HCT116 (cell line): Measurements from ENCODE around the gene PCARE. TPM values are rescaled to one million over a fixed set of nuclear protein-coding genes. Genes with fewer than 3 reads are reported as not detected.

Source experiments
- ATAC-seq: fragments of 200-7000 bp; cut with Tn5 transposase; 2 replicates; pipeline ENCODE4 v1.9.1; 2020; ENCODE audit warnings: mild to moderate bottlenecking, moderate library complexity
- BruUV-seq: library from RNA; stranded (reverse); fragments of 400-500 nt; replicated peaks from 2 replicates; lab custom pipeline; 2021; lab: Mats Ljungman, UMichigan
- CTCF ChIA-PET: fragments of 300-600 bp; sonication (Branson Sonifier 250); formaldehyde crosslinking; loops from one replicate; lab custom pipeline; 2021; ENCODE audit warnings: antibody characterized with exemption; lab: Charles Lee
- POLR2A ChIA-PET: fragments of 300-600, 350-600 bp; sonication (Branson Sonifier 250); formaldehyde crosslinking; loops from one replicate; lab custom pipeline; 2021; ENCODE audit warnings: antibody characterized with exemption; lab: Charles Lee
- RAD21 ChIA-PET, 2 experiments: fragments of 300-600 bp; sonication (Branson Sonifier 250); formaldehyde crosslinking; loops; one replicate each; lab custom pipeline; 2023; ENCODE audit warnings: low total read pairs in 2 of 2; ENCODE audit not compliant: uncharacterized antibody in 2 of 2, unreplicated experiment in 2 of 2, low non-redundant PET in 1 of 2; lab: Charles Lee
- DNase-seq: peaks from one replicate; pipeline ENCODE4 v3.0.0-alpha.2; 2010; ENCODE audit warnings: low read depth, low spot score
- H2AFZ ChIP-seq: fragments of 200-600 bp; shearing (Covaris generic), sonication (generic); 2 replicates; pipeline ENCODE4 v1.6.1; 2017; ENCODE audit warnings: low read depth, mixed run types, mixed read lengths, antibody characterized with exemption, low read length; ENCODE audit not compliant: poor library complexity, severe bottlenecking
- H3K27ac ChIP-seq: 2 replicates; pipeline ENCODE4 v1.5.1; 2012; ENCODE audit warnings: low read depth, low read length
- H3K27me3 ChIP-seq: fragments of 200-600 bp; sonication (generic); 2 replicates; pipeline ENCODE4 v1.6.1; 2016; ENCODE audit warnings: mixed run types, low read length, mixed read lengths; ENCODE audit not compliant: insufficient read depth
- H3K36me3 ChIP-seq, 2 experiments: fragments of 200-500 bp in 1 of 2; fragments of 200-600 bp in 1 of 2; sonication (Bioruptor generic) in 1 of 2; sonication (generic) in 1 of 2; 2 replicates each; pipeline versions ENCODE4 v1.5.1 to v1.6.1; 2014 to 2016; ENCODE audit warnings: low read length in 2 of 2, inconsistent platforms in 1 of 2, mixed read lengths in 1 of 2, mixed run types in 1 of 2; ENCODE audit not compliant: insufficient read depth in 2 of 2, control insufficient read depth in 1 of 2
- H3K4me1 ChIP-seq, 2 experiments: fragments of 200-600 bp in 1 of 2; sonication (generic) in 1 of 2; 2 replicates each; pipeline versions ENCODE4 v1.5.1 to v1.6.1; 2012 to 2017; ENCODE audit warnings: low read length in 2 of 2, inconsistent platforms in 1 of 2, mild to moderate bottlenecking in 1 of 2, mixed read lengths in 1 of 2, mixed run types in 1 of 2, moderate library complexity in 1 of 2; ENCODE audit not compliant: insufficient read depth in 2 of 2, control insufficient read depth in 1 of 2
- H3K4me2 ChIP-seq: fragments of 200-600 bp; sonication (generic); 2 replicates; pipeline ENCODE4 v1.6.1; 2017; ENCODE audit warnings: mixed run types, low read length, mixed read lengths
- H3K4me3 ChIP-seq, 2 experiments: fragments of 200-600 bp in 1 of 2; sonication (generic) in 1 of 2; replicated peaks in 1 of 2; 2 replicates each; pipeline ENCODE4 v1.5.1; 2011 to 2016; ENCODE audit warnings: low read length in 2 of 2, control low read depth in 1 of 2, low read depth in 1 of 2, mild to moderate bottlenecking in 1 of 2, mixed read lengths in 1 of 2, mixed run types in 1 of 2
- H3K79me2 ChIP-seq: fragments of 200-600 bp; sonication (generic); 2 replicates; pipeline ENCODE4 v1.6.1; 2017; ENCODE audit warnings: mild to moderate bottlenecking, mixed run types, low read length, moderate library complexity, mixed read lengths; ENCODE audit not compliant: insufficient read depth
- H3K9ac ChIP-seq: fragments of 200-600 bp; sonication (generic); 2 replicates; pipeline ENCODE4 v1.6.1; 2016; ENCODE audit warnings: low read length, mixed read lengths
- H3K9me2 ChIP-seq: fragments of 200-600 bp; sonication (generic), shearing (Covaris generic); 2 replicates; pipeline ENCODE4 v1.6.1; 2017; ENCODE audit warnings: mixed run types, mild to moderate bottlenecking, moderate library complexity; ENCODE audit not compliant: insufficient read depth
- H3K9me3 ChIP-seq, 2 experiments: fragments of 200-500 bp in 1 of 2; fragments of 200-600 bp in 1 of 2; sonication (Bioruptor generic) in 1 of 2; sonication (generic) in 1 of 2; 2 replicates each; pipeline ENCODE4 v1.6.1; 2014 to 2017; ENCODE audit warnings: low read length in 2 of 2, mixed read lengths in 2 of 2, inconsistent platforms in 1 of 2, low read depth in 1 of 2, mild to moderate bottlenecking in 1 of 2, mixed run types in 1 of 2, moderate library complexity in 1 of 2; ENCODE audit not compliant: control insufficient read depth in 1 of 2, insufficient read depth in 1 of 2
- H4K20me1 ChIP-seq: fragments of 200-600 bp; sonication (generic), shearing (Covaris generic); 2 replicates; pipeline ENCODE4 v1.6.1; 2017; ENCODE audit warnings: mixed run types, mild to moderate bottlenecking, moderate library complexity; ENCODE audit not compliant: insufficient read depth
- ELF1 ChIP-seq: IDR thresholded peaks from 2 replicates; pipeline ENCODE4 v1.6.1; 2012; ENCODE audit warnings: low read depth, borderline replicate concordance
- EZH2 ChIP-seq: fragments of 200-600 bp; sonication (generic); IDR thresholded peaks from 2 replicates; pipeline ENCODE4 v1.6.1; 2017; ENCODE audit warnings: antibody characterized with exemption, mixed run types
- EZH2phosphoT487 ChIP-seq: fragments of 200-600 bp; IDR thresholded peaks from 2 replicates; pipeline ENCODE4 v1.6.1; 2018; ENCODE audit warnings: antibody characterized with exemption, borderline replicate concordance
- FOSL1 ChIP-seq: IDR thresholded peaks from 2 replicates; pipeline ENCODE4 v1.6.1; 2012; ENCODE audit warnings: low read depth
- JUND ChIP-seq: IDR thresholded peaks from 2 replicates; pipeline ENCODE4 v1.6.1; 2012
- POLR2A ChIP-seq: IDR thresholded peaks from 2 replicates; pipeline ENCODE4 v1.7.0; 2011; ENCODE audit warnings: borderline replicate concordance; ENCODE audit not compliant: insufficient read depth, insufficient read length; ENCODE audit errors: extremely low read depth
- RAD21 ChIP-seq: IDR thresholded peaks from 2 replicates; pipeline ENCODE4 v1.6.1; 2012; ENCODE audit warnings: low read depth, mild to moderate bottlenecking
- SP1 ChIP-seq: IDR thresholded peaks from 2 replicates; pipeline ENCODE4 v1.6.1; 2012; ENCODE audit warnings: low read depth
- TCF7L2 ChIP-seq: IDR thresholded peaks from 2 replicates; pipeline ENCODE4 v1.7.0; 2011; ENCODE audit warnings: borderline replicate concordance, inconsistent platforms; ENCODE audit not compliant: insufficient read depth, insufficient read length; ENCODE audit errors: extremely low read depth
- YY1 ChIP-seq: IDR thresholded peaks from 2 replicates; pipeline ENCODE4 v1.6.1; 2011; ENCODE audit warnings: low read length, low read depth, moderate library complexity, mild to moderate bottlenecking; ENCODE audit not compliant: insufficient replicate concordance; ENCODE audit errors: extremely low read depth
- ZNF274 ChIP-seq: fragments of 200-500 bp; sonication (Bioruptor generic); IDR thresholded peaks from 2 replicates; pipeline ENCODE4 v1.6.1; 2014; ENCODE audit warnings: mild to moderate bottlenecking, low read depth, low read length, inconsistent platforms
- intact Hi-C: fragments of 100-400 bp; cut with micrococcal nuclease; formaldehyde crosslinking; loops from 2 replicates; pipeline ENCODE4 v1.10.0; 2022
- total RNA-seq: library from RNA; stranded (reverse); gene quantifications from one replicate; pipeline ENCODE4 v1.2.1, GENCODE V29; 2021; ENCODE audit not compliant: unreplicated experiment
- TF ChIP-seq, protein P1 (sequence below), 3 experiments: fragments of 200-600 bp in 1 of 3; sonication (generic) in 1 of 3; IDR thresholded peaks in 2 of 3; conservative IDR thresholded peaks in 1 of 3; 2 replicates each; pipeline ENCODE4 v1.5.1; 2012 to 2017; ENCODE audit warnings: low read depth in 2 of 3, low read length in 2 of 3, antibody characterized with exemption in 1 of 3, borderline replicate concordance in 1 of 3, control low read depth in 1 of 3, mild to moderate bottlenecking in 1 of 3, mixed read lengths in 1 of 3, mixed run types in 1 of 3, moderate library complexity in 1 of 3; ENCODE audit not compliant: insufficient read depth in 1 of 3
- TF ChIP-seq, protein P2 (sequence below): IDR thresholded peaks from 2 replicates; pipeline ENCODE4 v1.6.1; 2012; ENCODE audit warnings: low read depth

The PCARE gene
- total RNA-seq, 1 experiment from 2014 or later = not detected

DNA sequence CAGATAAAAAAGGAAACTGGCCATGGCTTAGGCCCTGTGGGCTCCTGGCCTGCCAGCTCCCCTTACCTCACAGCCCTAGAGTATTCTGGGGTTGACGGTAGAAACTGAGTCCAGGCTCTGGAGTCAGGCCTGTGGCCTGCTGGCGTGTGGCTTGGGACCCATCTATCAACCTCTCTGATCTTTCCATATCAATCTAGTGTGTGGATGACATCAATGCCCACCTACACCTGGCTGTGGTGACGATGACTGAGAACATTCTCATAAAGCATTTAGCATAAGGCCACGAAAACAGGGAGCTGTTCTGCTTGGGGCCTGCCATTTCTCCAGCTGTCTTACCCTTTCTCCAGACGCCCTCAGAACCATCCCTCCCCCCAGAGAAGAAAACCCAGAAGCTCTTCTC is 17.9 kb downstream of the PCARE start (continued):
- TF ChIP-seq ELF1 (no peak), FOSL1 (no peak), TCF7L2 (no peak), SP1 (no peak), EZH2phosphoT487 (no peak), ZNF274 (no peak)

DNA sequence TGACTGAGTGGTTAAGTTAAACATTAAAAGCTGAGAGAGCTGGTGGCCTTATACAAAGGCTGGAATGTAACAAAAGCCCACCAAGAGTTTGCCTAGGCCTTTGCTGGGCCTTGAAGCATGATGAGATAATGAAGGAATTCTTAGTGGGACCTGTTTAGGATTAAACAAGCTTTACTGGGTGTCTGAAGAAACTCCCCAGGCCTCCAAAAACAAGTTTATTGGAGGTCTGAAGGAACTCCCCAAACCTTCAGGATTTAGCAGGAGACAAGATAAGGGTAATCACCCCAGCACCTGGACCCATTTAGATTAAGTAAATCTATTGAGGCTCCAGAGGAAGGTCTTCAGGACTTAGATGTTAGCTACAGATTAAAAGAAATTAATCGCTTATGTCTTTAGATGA is 18.7 kb downstream of the PCARE start:
- CTCF ChIA-PET = no interaction called here
- no TSS peak for BruUV-seq

DNA sequence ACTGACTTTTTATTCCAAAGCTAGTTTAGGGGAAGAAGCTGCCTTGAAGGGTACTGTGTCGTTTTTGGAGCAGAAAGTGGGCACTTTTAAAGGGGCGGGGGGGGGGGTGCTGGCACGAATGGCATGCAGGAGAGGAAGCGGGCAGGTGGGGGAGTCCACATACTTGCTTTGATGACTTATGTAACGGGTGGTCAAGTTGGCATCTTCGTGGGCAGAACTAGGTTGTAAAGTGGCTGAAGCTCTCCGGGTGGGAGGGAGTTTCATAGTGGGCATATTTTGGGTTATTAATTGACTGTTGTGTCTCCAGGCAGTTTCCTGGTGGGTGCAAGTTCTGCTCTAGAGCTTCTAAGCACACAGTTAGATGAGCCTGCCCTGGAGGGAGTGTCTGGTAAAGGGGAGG is 19.9 kb downstream of the PCARE start:
- Histone ChIP-seq H3K4me3 (no peak overlapping the region), H3K9ac (no peak overlapping the region), H3K27me3 (no peaks in the 10 kb centered on the region), H4K20me1 (no peaks in the 10 kb centered on the region), H3K79me2 (no peaks in the 10 kb centered on the region), H2AFZ (no peak overlapping the region), H3K36me3 (no peaks in the 10 kb centered on the region), H3K9me3 (no peaks in the 10 kb centered on the region), H3K4me2 (no peak overlapping the region), H3K9me2 (no peaks in the 10 kb centered on the region), H3K4me1 (peaks cover 5 to 11% of the 10 kb centered on the region in 2 experiments; a peak in 3 of 4 replicates), H3K27ac (no peak overlapping the region)
- DNase-seq (no peak), ATAC-seq (no peak)
- BruUV-seq = no TSS peak
- ChIA-PET RAD21 (interaction anchor here in 1 of 2 experiments (0.7 kb wide), 1 partner anchor 63 kb away, joined by 5 read pairs; no protein-coding TSS in a partner anchor), POLR2A (no interaction called here), CTCF (no interaction called here)
- intact Hi-C loops = loop anchor here (1.0 kb wide), 1 partner anchor 142 kb away; no protein-coding TSS in a partner anchor
- TF ChIP-seq, protein P1, sequence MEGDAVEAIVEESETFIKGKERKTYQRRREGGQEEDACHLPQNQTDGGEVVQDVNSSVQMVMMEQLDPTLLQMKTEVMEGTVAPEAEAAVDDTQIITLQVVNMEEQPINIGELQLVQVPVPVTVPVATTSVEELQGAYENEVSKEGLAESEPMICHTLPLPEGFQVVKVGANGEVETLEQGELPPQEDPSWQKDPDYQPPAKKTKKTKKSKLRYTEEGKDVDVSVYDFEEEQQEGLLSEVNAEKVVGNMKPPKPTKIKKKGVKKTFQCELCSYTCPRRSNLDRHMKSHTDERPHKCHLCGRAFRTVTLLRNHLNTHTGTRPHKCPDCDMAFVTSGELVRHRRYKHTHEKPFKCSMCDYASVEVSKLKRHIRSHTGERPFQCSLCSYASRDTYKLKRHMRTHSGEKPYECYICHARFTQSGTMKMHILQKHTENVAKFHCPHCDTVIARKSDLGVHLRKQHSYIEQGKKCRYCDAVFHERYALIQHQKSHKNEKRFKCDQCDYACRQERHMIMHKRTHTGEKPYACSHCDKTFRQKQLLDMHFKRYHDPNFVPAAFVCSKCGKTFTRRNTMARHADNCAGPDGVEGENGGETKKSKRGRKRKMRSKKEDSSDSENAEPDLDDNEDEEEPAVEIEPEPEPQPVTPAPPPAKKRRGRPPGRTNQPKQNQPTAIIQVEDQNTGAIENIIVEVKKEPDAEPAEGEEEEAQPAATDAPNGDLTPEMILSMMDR (IDR thresholded peaks at IDR 0.05 in 2 of 3, conservative IDR thresholded peaks at IDR 0.05 in 1 of 3; ENCODE audit: borderline replicate concordance in 1 of 3, insufficient read depth in 1 of 3, low read depth in 2 of 3, low read length in 2 of 3) = no peak
- TF ChIP-seq, protein P2, sequence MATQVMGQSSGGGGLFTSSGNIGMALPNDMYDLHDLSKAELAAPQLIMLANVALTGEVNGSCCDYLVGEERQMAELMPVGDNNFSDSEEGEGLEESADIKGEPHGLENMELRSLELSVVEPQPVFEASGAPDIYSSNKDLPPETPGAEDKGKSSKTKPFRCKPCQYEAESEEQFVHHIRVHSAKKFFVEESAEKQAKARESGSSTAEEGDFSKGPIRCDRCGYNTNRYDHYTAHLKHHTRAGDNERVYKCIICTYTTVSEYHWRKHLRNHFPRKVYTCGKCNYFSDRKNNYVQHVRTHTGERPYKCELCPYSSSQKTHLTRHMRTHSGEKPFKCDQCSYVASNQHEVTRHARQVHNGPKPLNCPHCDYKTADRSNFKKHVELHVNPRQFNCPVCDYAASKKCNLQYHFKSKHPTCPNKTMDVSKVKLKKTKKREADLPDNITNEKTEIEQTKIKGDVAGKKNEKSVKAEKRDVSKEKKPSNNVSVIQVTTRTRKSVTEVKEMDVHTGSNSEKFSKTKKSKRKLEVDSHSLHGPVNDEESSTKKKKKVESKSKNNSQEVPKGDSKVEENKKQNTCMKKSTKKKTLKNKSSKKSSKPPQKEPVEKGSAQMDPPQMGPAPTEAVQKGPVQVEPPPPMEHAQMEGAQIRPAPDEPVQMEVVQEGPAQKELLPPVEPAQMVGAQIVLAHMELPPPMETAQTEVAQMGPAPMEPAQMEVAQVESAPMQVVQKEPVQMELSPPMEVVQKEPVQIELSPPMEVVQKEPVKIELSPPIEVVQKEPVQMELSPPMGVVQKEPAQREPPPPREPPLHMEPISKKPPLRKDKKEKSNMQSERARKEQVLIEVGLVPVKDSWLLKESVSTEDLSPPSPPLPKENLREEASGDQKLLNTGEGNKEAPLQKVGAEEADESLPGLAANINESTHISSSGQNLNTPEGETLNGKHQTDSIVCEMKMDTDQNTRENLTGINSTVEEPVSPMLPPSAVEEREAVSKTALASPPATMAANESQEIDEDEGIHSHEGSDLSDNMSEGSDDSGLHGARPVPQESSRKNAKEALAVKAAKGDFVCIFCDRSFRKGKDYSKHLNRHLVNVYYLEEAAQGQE = no peak
- TF ChIP-seq YY1 (no peak), POLR2A (no peak), ELF1 (no peak), SP1 (no peak), EZH2phosphoT487 (no peak), EZH2 (no peak), FOSL1 (no peak), RAD21 (no peak), JUND (no peak)

More for the DNA sequence above, 18.7 kb downstream of the PCARE start:
- Histone ChIP-seq H2AFZ (no peak overlapping the region), H3K4me1 (peaks cover 5 to 11% of the 10 kb centered on the region in 2 experiments; a peak in 3 of 4 replicates), H3K27me3 (no peaks in the 10 kb centered on the region), H3K79me2 (no peaks in the 10 kb centered on the region), H3K36me3 (no peaks in the 10 kb centered on the region), H4K20me1 (no peaks in the 10 kb centered on the region), H3K9me3 (no peaks in the 10 kb centered on the region), H3K9ac (no peak overlapping the region), H3K4me3 (no peak overlapping the region), H3K9me2 (no peaks in the 10 kb centered on the region), H3K27ac (no peak overlapping the region)
- DNase-seq (no peak), ATAC-seq (no peak)
- intact Hi-C loops = no loop called here
- ChIA-PET RAD21 (no interaction called here), POLR2A (no interaction called here)
- TF ChIP-seq ELF1 = no peak
- TF ChIP-seq JUND = no peak
- TF ChIP-seq, all 23 proteins: peak for 0
- no peak overlapping the region for H3K4me2 ChIP-seq
